H1 (cell line): ENCODE results near the gene DCUN1D2. TPM values are rescaled to one million over a fixed set of nuclear protein-coding genes. Genes with fewer than 3 reads are reported as not detected.

Experiments
- CTCF ChIA-PET: fragments of 300-600 bp; sonication (Branson Sonifier 250); formaldehyde crosslinking; loops from one replicate; lab custom pipeline; 2021; ENCODE audit not compliant: partially characterized antibody; lab: Charles Lee
- POLR2A ChIA-PET: fragments of 300-600 bp; sonication (Branson Sonifier 250); formaldehyde crosslinking; loops from one replicate; lab custom pipeline; 2021; ENCODE audit warnings: inconsistent platforms; ENCODE audit not compliant: partially characterized antibody; lab: Charles Lee
- DNase-seq, 2 experiments: peaks; one replicate each; pipeline versions ENCODE4 v3.0.0 to v3.0.0-alpha.2; 2010 to 2022; ENCODE audit warnings: low spot score in 2 of 2, low read depth in 1 of 2, mixed read lengths in 1 of 2
- FAIRE-seq: peaks from 2 replicates; lab custom pipeline; 2011; peaks lifted over from hg19 to GRCh38; lab: Jason Lieb, UNC
- H2AFZ ChIP-seq: 2 replicates; pipeline ENCODE4 v1.8.1; 2012; ENCODE audit warnings: low read length, inconsistent platforms
- H2AK5ac ChIP-seq: 2 replicates; pipeline ENCODE4 v1.6.1; 2013; ENCODE audit warnings: low read depth, low read length
- H2BK120ac ChIP-seq: replicated peaks from 2 replicates; pipeline ENCODE3; 2013; ENCODE audit warnings: low read depth, low read length, inconsistent platforms
- H2BK12ac ChIP-seq: 2 replicates; pipeline ENCODE4 v1.6.1; 2013; ENCODE audit warnings: low read depth, low read length
- H2BK15ac ChIP-seq: 2 replicates; pipeline ENCODE4 v1.6.1; 2013; ENCODE audit warnings: low read length
- H2BK20ac ChIP-seq: 2 replicates; pipeline ENCODE4 v1.6.1; 2013; ENCODE audit warnings: low read length
- H2BK5ac ChIP-seq: 2 replicates; pipeline ENCODE4 v1.6.1; 2013; ENCODE audit warnings: low read depth, low read length
- H3K14ac ChIP-seq: 2 replicates; pipeline ENCODE4 v1.6.1; 2013; ENCODE audit warnings: inconsistent platforms; ENCODE audit not compliant: insufficient read length
- H3K18ac ChIP-seq: 2 replicates; pipeline ENCODE4 v1.6.1; 2013; ENCODE audit warnings: low read length; ENCODE audit errors: extremely low read depth
- H3K23ac ChIP-seq: 2 replicates; pipeline ENCODE4 v1.6.1; 2013; ENCODE audit warnings: inconsistent platforms; ENCODE audit not compliant: insufficient read length
- H3K23me2 ChIP-seq: 2 replicates; pipeline ENCODE4 v1.6.1; 2013; ENCODE audit warnings: low read depth, low read length
- H3K27ac ChIP-seq: 2 replicates; pipeline ENCODE4 v1.6.1; 2011; ENCODE audit warnings: low read depth, low read length, inconsistent platforms
- H3K27me3 ChIP-seq, 4 experiments: replicated peaks in 1 of 4; 1 replicate in 1 of 4; 2 replicates in 3 of 4; pipeline versions ENCODE4 v1.6.1 to v1.8.1; 2011 to 2013; ENCODE audit warnings: low read length in 3 of 4, mild to moderate bottlenecking in 3 of 4, inconsistent platforms in 2 of 4, mixed read lengths in 2 of 4, moderate library complexity in 1 of 4; ENCODE audit not compliant: control insufficient read depth in 3 of 4, insufficient read depth in 3 of 4; ENCODE audit errors: extremely low read depth in 1 of 4
- H3K36me3 ChIP-seq, 4 experiments: 2 replicates each; pipeline versions ENCODE4 v1.6.1 to v1.8.1; 2011 to 2013; ENCODE audit warnings: mild to moderate bottlenecking in 4 of 4, low read length in 3 of 4, moderate library complexity in 2 of 4, control low read depth in 1 of 4, inconsistent platforms in 1 of 4; ENCODE audit not compliant: insufficient read depth in 4 of 4, control insufficient read depth in 2 of 4
- H3K4ac ChIP-seq: replicated peaks from 2 replicates; pipeline ENCODE3; 2013; ENCODE audit warnings: low read length, low read depth, mixed read lengths, inconsistent platforms; ENCODE audit not compliant: insufficient read length
- H3K4me1 ChIP-seq, 4 experiments: replicated peaks in 1 of 4; 1 replicate in 1 of 4; 2 replicates in 3 of 4; pipeline versions ENCODE4 v1.6.1 to v1.8.1; 2011 to 2013; ENCODE audit warnings: low read length in 3 of 4, inconsistent platforms in 2 of 4, mixed read lengths in 1 of 4; ENCODE audit not compliant: insufficient read depth in 4 of 4, control insufficient read depth in 3 of 4
- H3K4me2 ChIP-seq, 2 experiments: 2 replicates each; pipeline versions ENCODE4 v1.6.1 to v1.8.1; 2011 to 2013; ENCODE audit warnings: low read depth in 2 of 2, low read length in 2 of 2, control low read depth in 1 of 2, inconsistent platforms in 1 of 2, mild to moderate bottlenecking in 1 of 2; ENCODE audit not compliant: insufficient read depth in 1 of 2
- H3K4me3 ChIP-seq, 4 experiments: fragments of 200-600, 300-600 bp in 1 of 4; sonication (generic), shearing (Covaris generic), sonication (Bioruptor Twin) in 1 of 4; 2 replicates each; pipeline versions ENCODE4 v1.5.1 to v1.8.1; 2011 to 2016; ENCODE audit warnings: low read length in 4 of 4, low read depth in 3 of 4, control low read depth in 2 of 4, inconsistent platforms in 2 of 4, mild to moderate bottlenecking in 2 of 4, mixed read lengths in 1 of 4, moderate library complexity in 1 of 4; ENCODE audit not compliant: insufficient read depth in 2 of 4; ENCODE audit errors: extremely low read depth in 1 of 4
- H3K56ac ChIP-seq: replicated peaks from 2 replicates; pipeline ENCODE3; 2013; ENCODE audit warnings: low read depth, mild to moderate bottlenecking, mixed read lengths, low read length, inconsistent platforms; ENCODE audit not compliant: insufficient read length
- H3K79me1 ChIP-seq: 2 replicates; pipeline ENCODE4 v1.6.1; 2013; ENCODE audit warnings: low read depth, low read length, control low read depth
- H3K79me2 ChIP-seq, 2 experiments: 2 replicates each; pipeline versions ENCODE4 v1.6.1 to v1.8.1; 2012 to 2013; ENCODE audit warnings: low read length in 2 of 2, mild to moderate bottlenecking in 2 of 2, inconsistent platforms in 1 of 2; ENCODE audit not compliant: insufficient read depth in 2 of 2, control insufficient read depth in 1 of 2
- H3K9ac ChIP-seq, 4 experiments: replicated peaks in 1 of 4; 1 replicate in 1 of 4; 2 replicates in 3 of 4; pipeline versions ENCODE4 v1.6.1 to v1.8.1; 2011 to 2013; ENCODE audit warnings: low read depth in 3 of 4, low read length in 3 of 4, control low read depth in 2 of 4, mild to moderate bottlenecking in 2 of 4, moderate library complexity in 2 of 4, inconsistent platforms in 1 of 4; ENCODE audit errors: extremely low read depth in 1 of 4
- H3K9me3 ChIP-seq, 2 experiments: 2 replicates each; pipeline versions ENCODE4 v1.6.1 to v1.8.1; 2012 to 2013; ENCODE audit warnings: mild to moderate bottlenecking in 2 of 2, moderate library complexity in 2 of 2, control low read depth in 1 of 2, inconsistent platforms in 1 of 2, low read depth in 1 of 2, low read length in 1 of 2, mixed read lengths in 1 of 2; ENCODE audit not compliant: insufficient read depth in 2 of 2
- H4K20me1 ChIP-seq, 2 experiments: replicated peaks in 1 of 2; 2 replicates each; pipeline versions ENCODE3 to v1.8.1; 2011 to 2013; ENCODE audit warnings: inconsistent platforms in 2 of 2, low read length in 2 of 2, mild to moderate bottlenecking in 1 of 2; ENCODE audit not compliant: insufficient read depth in 2 of 2, control insufficient read depth in 1 of 2
- H4K5ac ChIP-seq: 2 replicates; pipeline ENCODE4 v1.6.1; 2013; ENCODE audit warnings: low read length, low read depth, mixed read lengths, inconsistent platforms; ENCODE audit not compliant: insufficient read length
- H4K8ac ChIP-seq: 2 replicates; pipeline ENCODE4 v1.8.0; 2013; ENCODE audit warnings: mild to moderate bottlenecking, moderate library complexity, low read length, inconsistent platforms; ENCODE audit not compliant: insufficient read depth; ENCODE audit errors: extremely low read depth
- H4K91ac ChIP-seq: replicated peaks from 2 replicates; pipeline ENCODE3; 2013; ENCODE audit warnings: low read length, mixed read lengths, inconsistent platforms; ENCODE audit not compliant: insufficient read length
- ASH2L ChIP-seq: fragments of 200-600, 300-600 bp; sonication (generic); IDR thresholded peaks from one replicate; pipeline ENCODE4 v1.7.1; 2017; ENCODE audit warnings: low read length
- WGBS, 2 experiments: shearing (Covaris generic) in 1 of 2; methylation state at CpG; one replicate each; pipeline versions ENCODE4 v1.1.6 to v1.1.7; 2013 to 2015; ENCODE audit warnings: low lambda C conversion rate in 2 of 2, mixed read lengths in 2 of 2, inconsistent platforms in 1 of 2, low coverage in 1 of 2, missing lambda C conversion rate in 1 of 2; ENCODE audit not compliant: insufficient replicate concordance in 2 of 2, insufficient coverage in 1 of 2, insufficient read length in 1 of 2; ENCODE audit errors: extremely low coverage in 1 of 2, missing lambda C conversion rate in 1 of 2; 5-methylcytosine and 5-hydroxymethylcytosine counted together
- polyA plus RNA-seq, 7 experiments: library from polyadenylated mRNA; depleted of rRNA in 3 of 7; stranded (reverse) in 5 of 7; unstranded in 2 of 7; fragments of >200 nt in 5 of 7; fragments of 200-250 nt in 2 of 7; gene quantifications; 1 replicate in 5 of 7; 2 replicates in 1 of 7; 4 replicates in 1 of 7; pipeline versions ENCODE4 v1.2.1 to v1.2.3, GENCODE V29; 2011 to 2013; ENCODE audit warnings: missing spikeins in 2 of 7, mixed read lengths in 2 of 7
- total RNA-seq: library from RNA; stranded (reverse); fragmentation: NEBNext Ultra II Directional; extraction: Animal tissue kit (Norgen Biotek cat#: 25700); gene quantifications from 2 replicates; pipeline ENCODE4 v1.2.1, GENCODE V29; 2021

Gene DCUN1D2
- total and polyA plus RNA-seq, 2 of the 8 experiments (the other 6 are each of a cell fraction or from before 2014, with no cell fraction given) = 19.5 to 35.3 TPM

- no peak overlapping the region for H3K23ac ChIP-seq
- no peak overlapping the region for H2AK5ac ChIP-seq
- no peak overlapping the region for H3K27ac ChIP-seq
- H2BK5ac ChIP-seq = no peak overlapping the region
- H3K79me2 ChIP-seq = no peaks in the 10 kb centered on the region
- no peak overlapping the region for H3K4me3 ChIP-seq
- H3K18ac ChIP-seq = no peak overlapping the region
- H2BK12ac ChIP-seq = no peak overlapping the region
- no peak overlapping the region for H3K4ac ChIP-seq
- no peak overlapping the region for H4K91ac ChIP-seq
- no peaks in the 10 kb centered on the region for H3K9me3 ChIP-seq
- H3K79me1 ChIP-seq = no peaks in the 10 kb centered on the region
- no peak overlapping the region for H2BK15ac ChIP-seq
- no peaks in the 10 kb centered on the region for H4K20me1 ChIP-seq
- no peak overlapping the region for H3K56ac ChIP-seq
- no peak overlapping the region for H2AFZ ChIP-seq
- H2BK120ac ChIP-seq = no peak overlapping the region
- ChIA-PET POLR2A (no interaction called here), CTCF (interaction anchor here (1.0 to 1.3 kb wide), 3 partner anchors 28 to 74 kb away, joined by 3 to 7 read pairs (median 3); no protein-coding TSS in a partner anchor)
- H2BK20ac ChIP-seq = no peak overlapping the region
- no peak overlapping the region for H3K9ac ChIP-seq
- no peak overlapping the region for H3K4me2 ChIP-seq
- FAIRE-seq = no peak
- WGBS, 2 experiments = 92% methylated on average over 24 of the region's 26 CpGs; no CpG with 5 or more reads in 1 of the 2 experiments
- peaks cover 4% of the 10 kb centered on the region; the same call in 1 of the 2 replicates for H3K23me2 ChIP-seq
- H3K14ac ChIP-seq = no peak overlapping the region
- no peaks in the 10 kb centered on the region for H3K27me3 ChIP-seq
- no peaks in the 10 kb centered on the region for H3K36me3 ChIP-seq
- H3K4me1 ChIP-seq = peaks cover 0 to 6% (median 0%) of the 10 kb centered on the region in 4 experiments; a peak in 1 of 7 replicates
- no peak overlapping the region for H4K5ac ChIP-seq
- no peak for TF ChIP-seq ASH2L
- no peak overlapping the region for H4K8ac ChIP-seq
- DNase-seq = no peak
Observed at GRCh38 chr13:113422807-113423519, 67.5 kb downstream of the DCUN1D2 start.
